ENCODE results near the gene APPBP2.

DNA sequence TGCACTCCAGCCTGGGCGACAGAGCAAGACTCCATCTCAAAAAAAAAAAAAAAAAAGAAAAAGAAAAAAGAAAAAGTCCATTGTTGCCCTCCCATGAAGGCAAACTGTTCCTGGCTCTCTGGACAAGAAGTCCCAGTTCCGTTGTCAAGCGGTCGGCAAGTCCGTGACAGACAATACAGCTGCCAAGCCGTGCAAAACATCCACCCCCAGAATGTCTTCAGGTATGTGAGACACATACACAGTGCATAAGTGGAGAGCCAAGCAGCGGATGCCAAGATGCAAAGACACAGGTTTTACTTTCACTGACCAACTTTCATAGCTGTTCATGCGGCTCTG lies 33.6 kb upstream of the APPBP2 start:
- TF ChIP-seq CTCF (IDR thresholded peaks at IDR 0.05): no peak
- TF ChIP-seq POLR2A (IDR thresholded peaks at IDR 0.05): no peak
- no peak for TF ChIP-seq POLR2AphosphoS5 (IDR thresholded peaks at IDR 0.05)
- no peak for TF ChIP-seq EP300 (IDR thresholded peaks at IDR 0.05)
